Mucosa of descending colon (tissue), 3 donors: ENCODE measurements around the gene FNDC3A. TPM values are rescaled to one million over a fixed set of nuclear protein-coding genes. Genes with fewer than 3 reads are reported as not detected.

Experiments
- ATAC-seq: fragments of 200-7000 bp; cut with Tn5 transposase; one replicate; pipeline ENCODE4 v1.9.1; 2020; ENCODE audit warnings: mild to moderate bottlenecking, moderate library complexity
- DNase-seq, 3 donors: peaks; one replicate each; pipeline ENCODE4 v3.0.0-alpha.2; 2020
- H3K36me3 ChIP-seq: fragments of 200-600 bp; one replicate; pipeline ENCODE4 v1.8.0; 2021; ENCODE audit warnings: low read depth, mild to moderate bottlenecking
- H3K4me1 ChIP-seq: fragments of 200-600 bp; one replicate; pipeline ENCODE4 v1.8.0; 2021; ENCODE audit warnings: low read depth, mild to moderate bottlenecking
- H3K4me3 ChIP-seq: fragments of 200-600 bp; one replicate; pipeline ENCODE4 v1.8.0; 2021; ENCODE audit warnings: mild to moderate bottlenecking
- H3K9me3 ChIP-seq: fragments of 200-600 bp; one replicate; pipeline ENCODE4 v1.8.0; 2021; ENCODE audit warnings: mild to moderate bottlenecking
- intact Hi-C, 2 donors: fragments of 100-400 bp; cut with DNase I in 1 of 2; cut with micrococcal nuclease in 1 of 2; formaldehyde crosslinking; loops; one replicate each; pipeline versions ENCODE4 v1.11.0 to v1.11.1; 2022; cut with DNase I, micrococcal nuclease
- total RNA-seq, 3 donors: library from RNA; stranded (reverse); fragmentation: NEBNext Ultra II Directional in 2 of 3; extraction: Animal tissue kit (Norgen Biotek cat#: 25700) in 2 of 3; gene quantifications; one replicate each; pipeline versions ENCODE4 v1.2.1 to v1.2.4, GENCODE V29; 2021 to 2023
- TF ChIP-seq, protein P1 (sequence below): fragments of 200-600 bp; IDR thresholded peaks from one replicate; pipeline ENCODE4 v1.8.0; 2022; ENCODE audit warnings: antibody characterized with exemption, mild to moderate bottlenecking
- donor health status: DM: no; HTN: no; CAD: no; lungs with moderate emphysema.
- donor health status: DM: no; HTN: no; CAD: no.
- donor health status: DM: no; HTN: yes; CAD: no.

The FNDC3A gene
- total RNA-seq, 3 donors from 2014 or later = 46.6 to 63.6 (median 47.3) TPM

DNA sequence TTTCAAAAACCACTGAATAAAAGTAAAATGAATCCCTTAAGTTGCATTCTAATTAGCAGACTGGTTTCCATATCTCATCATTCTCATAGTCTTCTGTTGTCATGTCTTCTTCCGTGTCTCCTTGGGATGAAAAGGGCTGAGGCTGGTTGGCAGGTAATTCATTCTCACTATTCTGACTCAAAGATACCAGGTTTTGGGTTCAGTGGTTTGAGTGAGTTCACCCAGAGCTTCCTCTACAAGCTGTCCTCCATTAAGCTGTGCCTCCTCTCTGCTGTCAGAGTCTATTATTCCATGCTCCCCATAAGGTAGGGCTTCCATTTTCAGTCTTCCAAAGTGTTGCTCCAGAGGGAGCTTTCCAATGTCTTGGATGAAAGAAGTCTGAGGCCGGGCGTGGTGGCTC lies 68.3 kb downstream of the FNDC3A start:
- no peaks in the 10 kb centered on the region for H3K36me3 ChIP-seq
- intact Hi-C loops = no loop called here
- no peak overlapping the region for H3K4me3 ChIP-seq
- no peaks in the 10 kb centered on the region for H3K4me1 ChIP-seq
- no peaks in the 10 kb centered on the region for H3K9me3 ChIP-seq
- DNase-seq (no peak), ATAC-seq (no peak)
- TF ChIP-seq, protein P1, sequence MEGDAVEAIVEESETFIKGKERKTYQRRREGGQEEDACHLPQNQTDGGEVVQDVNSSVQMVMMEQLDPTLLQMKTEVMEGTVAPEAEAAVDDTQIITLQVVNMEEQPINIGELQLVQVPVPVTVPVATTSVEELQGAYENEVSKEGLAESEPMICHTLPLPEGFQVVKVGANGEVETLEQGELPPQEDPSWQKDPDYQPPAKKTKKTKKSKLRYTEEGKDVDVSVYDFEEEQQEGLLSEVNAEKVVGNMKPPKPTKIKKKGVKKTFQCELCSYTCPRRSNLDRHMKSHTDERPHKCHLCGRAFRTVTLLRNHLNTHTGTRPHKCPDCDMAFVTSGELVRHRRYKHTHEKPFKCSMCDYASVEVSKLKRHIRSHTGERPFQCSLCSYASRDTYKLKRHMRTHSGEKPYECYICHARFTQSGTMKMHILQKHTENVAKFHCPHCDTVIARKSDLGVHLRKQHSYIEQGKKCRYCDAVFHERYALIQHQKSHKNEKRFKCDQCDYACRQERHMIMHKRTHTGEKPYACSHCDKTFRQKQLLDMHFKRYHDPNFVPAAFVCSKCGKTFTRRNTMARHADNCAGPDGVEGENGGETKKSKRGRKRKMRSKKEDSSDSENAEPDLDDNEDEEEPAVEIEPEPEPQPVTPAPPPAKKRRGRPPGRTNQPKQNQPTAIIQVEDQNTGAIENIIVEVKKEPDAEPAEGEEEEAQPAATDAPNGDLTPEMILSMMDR = no peak

DNA sequence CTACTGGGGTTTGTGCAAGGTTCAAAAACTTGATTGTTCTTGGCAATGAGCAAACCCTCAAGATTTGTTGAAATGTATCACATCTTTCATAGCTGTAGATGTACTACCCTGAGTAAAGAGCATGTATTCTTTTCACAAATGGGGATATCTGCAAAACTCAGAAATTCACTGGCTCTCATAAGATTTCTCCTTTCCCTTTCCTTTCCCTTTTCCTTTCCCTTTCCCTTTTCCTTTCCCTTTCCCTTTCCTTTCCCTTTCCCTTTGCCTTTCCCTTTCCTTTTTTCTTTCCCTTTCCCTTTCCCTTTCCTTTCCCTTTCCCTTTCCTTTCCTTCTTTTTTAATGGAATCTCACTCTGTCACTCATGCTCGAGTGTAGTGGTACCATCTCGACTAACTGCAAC lies 69.1 kb downstream of the FNDC3A start:
- Histone ChIP-seq H3K4me1 (no peaks in the 10 kb centered on the region), H3K4me3 (no peak overlapping the region), H3K9me3 (no peaks in the 10 kb centered on the region), H3K36me3 (no peaks in the 10 kb centered on the region)
- DNase-seq (no peak), ATAC-seq (no peak)
- TF ChIP-seq, protein P1 = no peak
- intact Hi-C loops = no loop called here

DNA sequence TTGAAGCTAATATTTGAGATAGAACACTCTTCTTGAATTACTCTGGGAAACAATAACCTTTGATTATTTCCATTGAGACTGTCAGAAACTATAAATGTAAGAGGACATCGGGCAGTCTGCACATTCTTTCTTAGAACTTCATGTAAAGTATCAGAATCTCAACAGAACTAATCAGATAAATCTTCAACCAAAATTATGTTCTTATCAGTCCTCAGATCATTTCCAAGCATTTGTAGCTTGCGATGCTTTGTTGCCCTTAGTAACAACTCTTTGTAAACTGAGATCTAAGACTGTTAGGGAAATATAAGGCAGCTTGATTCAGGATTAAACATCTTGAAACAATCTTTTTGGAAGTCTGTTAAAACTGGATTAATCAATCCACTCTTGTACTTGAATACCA lies 70.3 kb downstream of the FNDC3A start:
- no peaks in the 10 kb centered on the region for H3K4me1 ChIP-seq
- H3K4me3 ChIP-seq = no peak overlapping the region
- H3K9me3 ChIP-seq = no peaks in the 10 kb centered on the region
- no peaks in the 10 kb centered on the region for H3K36me3 ChIP-seq
- TF ChIP-seq, protein P1 = no peak
- intact Hi-C loops = no loop called here
- DNase-seq (no peak), ATAC-seq (no peak)

DNA sequence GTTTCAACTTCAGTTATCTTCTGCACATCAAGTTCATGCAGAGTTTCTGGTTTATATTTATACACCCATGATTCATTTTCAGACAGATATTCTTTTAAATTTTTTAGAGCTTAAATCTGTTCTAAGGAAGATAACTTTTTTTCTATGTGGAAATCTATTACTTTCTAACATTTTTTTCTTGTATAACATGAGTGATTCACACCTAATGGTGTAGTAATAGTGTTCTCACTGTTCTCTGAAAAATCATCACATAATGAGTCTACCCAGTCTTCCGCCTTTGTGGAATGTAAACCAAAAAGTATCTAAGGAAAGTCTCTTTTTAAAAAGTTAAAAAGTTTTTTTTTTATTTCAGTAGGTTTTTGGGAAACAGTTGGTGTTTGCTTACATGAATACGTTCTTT lies 70.8 kb downstream of the FNDC3A start:
- intact Hi-C loops = no loop called here
- Histone ChIP-seq H3K4me1 (no peaks in the 10 kb centered on the region), H3K4me3 (no peak overlapping the region), H3K9me3 (no peaks in the 10 kb centered on the region), H3K36me3 (no peaks in the 10 kb centered on the region)
- TF ChIP-seq, protein P1 = no peak
- DNase-seq (no peak), ATAC-seq (no peak)

DNA sequence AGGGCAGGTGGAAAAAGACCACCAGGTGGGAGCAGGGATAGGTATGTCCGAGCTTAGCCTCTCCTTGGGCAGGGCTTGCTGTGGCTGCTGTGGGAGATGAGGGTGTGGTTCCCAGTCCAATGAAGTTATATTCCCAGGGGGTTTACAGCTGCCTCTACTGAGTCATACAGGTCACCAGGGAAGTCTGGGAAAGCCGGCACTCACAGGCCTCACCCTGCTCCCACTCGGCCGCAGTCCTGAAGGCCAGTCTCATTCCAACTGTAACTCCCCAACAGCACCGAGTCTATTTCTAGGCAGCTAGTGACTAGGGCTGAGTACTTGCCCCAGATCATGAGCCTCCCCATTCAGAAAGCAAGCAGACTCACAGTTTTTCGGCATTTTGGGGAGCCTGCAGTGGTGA lies 77.1 kb downstream of the FNDC3A start:
- Histone ChIP-seq H3K4me1 (no peaks in the 10 kb centered on the region), H3K9me3 (no peaks in the 10 kb centered on the region), H3K36me3 (no peaks in the 10 kb centered on the region), H3K4me3 (no peak overlapping the region)
- TF ChIP-seq, protein P1 = no peak
- intact Hi-C loops = no loop called here
- ATAC-seq (no peak), DNase-seq (no peak)

GRCh38 chr13:49053215-49053614 lies 77.5 kb downstream of the FNDC3A start:
- TF ChIP-seq, protein P1 = no peak
- H3K4me1 ChIP-seq = no peaks in the 10 kb centered on the region
- H3K36me3 ChIP-seq = no peaks in the 10 kb centered on the region
- no peak overlapping the region for H3K4me3 ChIP-seq
- no peaks in the 10 kb centered on the region for H3K9me3 ChIP-seq
- no peak for ATAC-seq
- intact Hi-C loops = no loop called here
- no peak for DNase-seq
